GM21576 (cell line): ENCODE results near the gene CNTN1.
"Not testable (repeated sequence)": the region's sequence is repeated elsewhere in the genome, so short reads cannot be mapped to it uniquely, and the experiment has no call there.

Source experiments
- ATAC-seq: cut with Tn5 transposase; IDR thresholded peaks from one replicate; pipeline ENCODE4 v1.9.1; 2021; ENCODE audit warnings: mild to moderate bottlenecking, moderate library complexity; ENCODE audit not compliant: unreplicated experiment

The CNTN1 gene

GRCh38 chr12:40697566-40698259 lies 5.5 kb downstream of the CNTN1 start:
- ATAC-seq, result no peak

- no peak for ATAC-seq
Observed at GRCh38 chr12:40701756-40702155, 9.5 kb downstream of the CNTN1 start.

GRCh38 chr12:40711121-40711520 lies 18.9 kb downstream of the CNTN1 start:
- ATAC-seq, result no peak

- ATAC-seq, result no peak
Observed at GRCh38 chr12:40714636-40715035, 22.4 kb downstream of the CNTN1 start.

- ATAC-seq, result no peak
Observed at GRCh38 chr12:40716037-40716436, 23.8 kb downstream of the CNTN1 start.

- no peak for ATAC-seq
Observed at GRCh38 chr12:40717576-40717975, 25.3 kb downstream of the CNTN1 start.

- ATAC-seq, result no peak
Observed at GRCh38 chr12:40718878-40719372, 26.7 kb downstream of the CNTN1 start.

- ATAC-seq, result no peak
Observed at GRCh38 chr12:40723001-40723400, 30.8 kb downstream of the CNTN1 start.

GRCh38 chr12:40726366-40726765 lies 34.1 kb downstream of the CNTN1 start:
- no peak for ATAC-seq

- ATAC-seq, result no peak
Observed at GRCh38 chr12:40727774-40728483, 35.7 kb downstream of the CNTN1 start.

- no peak for ATAC-seq
Observed at GRCh38 chr12:40730281-40730680, 38.0 kb downstream of the CNTN1 start.

- no peak for ATAC-seq
Observed at GRCh38 chr12:40733871-40734270, 41.6 kb downstream of the CNTN1 start.

- no peak for ATAC-seq
Observed at GRCh38 chr12:40734276-40734675, 42.0 kb downstream of the CNTN1 start.

- ATAC-seq, result no peak
Observed at GRCh38 chr12:40735551-40736230, 43.5 kb downstream of the CNTN1 start.

- not testable (repeated sequence) for ATAC-seq
Observed at GRCh38 chr12:40737416-40737815, 45.2 kb downstream of the CNTN1 start.

GRCh38 chr12:40738856-40739255 lies 46.6 kb downstream of the CNTN1 start:
- no peak for ATAC-seq

- ATAC-seq, result no peak
Observed at GRCh38 chr12:40742041-40742440, 49.8 kb downstream of the CNTN1 start.

- no peak for ATAC-seq
Observed at GRCh38 chr12:40745386-40745785, 53.1 kb downstream of the CNTN1 start.

- no peak for ATAC-seq
Observed at GRCh38 chr12:40749863-40750262, 57.6 kb downstream of the CNTN1 start.

GRCh38 chr12:40752011-40752410 lies 59.8 kb downstream of the CNTN1 start:
- no peak for ATAC-seq

GRCh38 chr12:40760821-40761220 lies 68.6 kb downstream of the CNTN1 start:
- no peak for ATAC-seq

- no peak for ATAC-seq
Observed at GRCh38 chr12:40762072-40762471, 69.8 kb downstream of the CNTN1 start.
